ENCODE measurements around the gene BRIX1.
"Not testable (repeated sequence)": the region's sequence is repeated elsewhere in the genome, so short reads cannot be mapped to it uniquely, and the experiment has no call there.

The BRIX1 gene

DNA sequence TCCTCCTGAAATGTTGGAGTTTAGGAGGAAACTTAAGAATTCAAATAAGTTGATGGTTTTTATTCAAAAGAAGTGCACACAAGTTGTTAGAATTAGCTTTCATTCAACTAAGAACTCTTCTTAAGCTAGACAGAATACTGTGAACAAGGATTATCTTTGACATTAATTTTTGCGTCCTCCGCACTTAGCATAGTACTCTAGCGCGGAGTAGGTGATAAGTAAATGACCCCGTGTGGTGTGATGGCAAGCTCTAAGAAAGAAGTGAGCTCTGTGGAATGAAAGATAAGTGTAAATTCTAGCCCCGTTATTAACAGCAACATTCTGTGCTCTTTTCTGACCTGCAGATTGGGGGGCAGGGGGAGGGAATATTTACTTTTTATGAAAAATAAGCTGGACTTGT, 1.0 kb downstream of the BRIX1 start:
- DNase-seq: no peak

DNA sequence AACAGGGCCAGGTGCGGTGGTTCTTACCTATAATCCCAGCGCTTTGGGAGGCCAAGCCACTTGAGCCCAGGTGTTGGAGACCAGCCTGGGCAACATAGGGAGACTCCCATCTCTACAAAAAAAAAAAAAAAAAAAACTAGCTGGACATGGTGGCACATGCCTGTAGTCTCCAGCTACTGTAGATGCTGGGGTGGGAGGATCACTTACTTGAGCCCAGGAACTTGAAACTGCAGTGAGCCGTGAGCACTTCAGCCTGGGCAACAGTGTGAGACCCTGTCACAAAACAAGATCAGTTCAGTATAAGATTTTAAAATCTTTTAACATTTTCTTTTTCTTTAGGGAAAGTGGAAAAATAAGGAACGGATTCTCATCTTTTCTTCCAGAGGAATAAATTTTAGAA, 2.5 kb downstream of the BRIX1 start:
- no peak for DNase-seq

DNA sequence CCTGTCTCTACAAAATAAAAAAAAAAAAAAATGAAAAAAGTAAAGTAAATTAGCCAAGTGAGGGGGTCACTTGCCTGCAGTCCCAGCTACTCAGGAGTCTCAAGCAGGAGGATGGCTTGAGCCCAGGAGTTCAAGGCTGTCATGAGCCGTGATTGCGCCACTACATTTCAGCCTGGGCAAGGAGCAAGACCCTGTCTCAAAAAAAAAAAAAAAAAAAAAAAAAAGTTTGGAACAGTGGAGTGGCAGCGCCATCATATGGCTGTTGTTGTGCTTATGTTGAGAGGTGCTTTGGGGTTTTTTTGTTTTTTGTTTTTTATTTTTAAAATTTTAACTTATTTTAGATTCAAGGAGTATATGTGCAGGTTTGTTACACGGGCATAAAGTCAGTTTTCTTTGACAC, 3.6 kb downstream of the BRIX1 start:
- DNase-seq: no peak

DNA sequence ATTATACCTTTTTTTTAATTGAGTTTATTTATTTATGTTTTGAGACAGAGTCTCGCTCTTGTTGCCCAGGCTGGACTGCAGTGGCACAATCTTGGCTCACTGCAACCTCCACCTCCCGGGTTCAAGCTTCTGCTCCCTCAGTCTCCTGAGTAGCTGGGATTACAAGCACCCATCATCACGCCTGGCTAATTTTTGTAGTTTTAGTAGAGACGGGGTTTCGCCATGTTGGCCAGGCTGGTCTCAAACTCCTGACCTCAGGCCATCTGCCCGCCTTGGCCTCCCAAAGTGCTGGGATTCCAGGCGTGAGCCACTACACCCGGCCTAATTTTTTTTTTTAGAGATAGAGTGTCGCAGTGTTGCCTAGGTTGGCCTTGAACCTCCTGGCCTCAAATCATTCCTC, 7.7 kb downstream of the BRIX1 start:
- not testable (repeated sequence) for DNase-seq

DNA sequence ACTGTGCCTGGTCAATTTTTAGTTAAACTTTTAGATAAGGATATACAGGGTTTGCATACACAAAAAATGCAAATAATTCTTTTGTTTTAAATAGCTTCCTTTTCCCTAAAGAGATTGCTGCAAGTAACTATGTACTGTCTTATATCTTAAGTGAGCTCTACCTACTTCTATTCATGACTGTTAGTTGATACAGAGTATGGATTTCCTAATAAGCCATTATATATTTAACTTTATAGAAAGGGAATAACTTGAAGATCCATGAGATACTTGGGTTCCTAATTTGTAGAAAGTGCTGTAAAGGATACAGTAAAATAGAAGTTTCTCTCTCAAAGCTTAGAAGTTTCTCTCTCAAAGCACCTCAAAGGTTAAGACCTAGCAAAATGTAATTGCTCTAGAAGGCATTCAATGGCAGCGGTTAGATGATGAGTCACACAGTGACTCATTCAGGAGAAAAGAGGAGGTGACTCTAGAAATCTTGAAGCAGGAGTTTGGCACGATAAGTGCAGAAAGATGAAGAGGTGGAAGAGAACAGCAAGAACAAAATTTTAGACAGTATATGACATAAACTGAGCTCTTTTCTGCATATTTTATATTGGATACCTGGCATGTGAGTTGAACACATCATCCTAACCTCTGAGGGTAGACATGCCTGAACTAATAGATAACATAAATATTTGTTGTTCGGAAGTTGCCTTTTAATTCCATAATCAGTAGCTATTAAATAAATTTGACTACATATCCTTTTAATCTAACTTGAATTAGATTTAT, 8.4 kb downstream of the BRIX1 start:
- no peak for DNase-seq

DNA sequence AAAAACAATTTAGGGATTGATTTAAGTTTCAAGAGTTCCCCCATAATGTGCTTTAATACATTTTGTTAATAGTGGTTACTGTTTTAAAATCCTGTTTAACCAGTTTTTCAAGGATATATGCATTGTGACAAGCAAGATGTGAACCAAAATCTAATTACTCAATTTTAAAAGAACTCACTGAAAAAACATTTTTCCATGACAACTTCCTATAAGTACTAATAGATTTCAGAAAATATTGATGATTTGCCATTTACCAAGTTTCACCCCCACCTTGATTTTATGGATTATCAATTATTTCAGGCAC, 8.9 kb downstream of the BRIX1 start:
- no peak for DNase-seq

DNA sequence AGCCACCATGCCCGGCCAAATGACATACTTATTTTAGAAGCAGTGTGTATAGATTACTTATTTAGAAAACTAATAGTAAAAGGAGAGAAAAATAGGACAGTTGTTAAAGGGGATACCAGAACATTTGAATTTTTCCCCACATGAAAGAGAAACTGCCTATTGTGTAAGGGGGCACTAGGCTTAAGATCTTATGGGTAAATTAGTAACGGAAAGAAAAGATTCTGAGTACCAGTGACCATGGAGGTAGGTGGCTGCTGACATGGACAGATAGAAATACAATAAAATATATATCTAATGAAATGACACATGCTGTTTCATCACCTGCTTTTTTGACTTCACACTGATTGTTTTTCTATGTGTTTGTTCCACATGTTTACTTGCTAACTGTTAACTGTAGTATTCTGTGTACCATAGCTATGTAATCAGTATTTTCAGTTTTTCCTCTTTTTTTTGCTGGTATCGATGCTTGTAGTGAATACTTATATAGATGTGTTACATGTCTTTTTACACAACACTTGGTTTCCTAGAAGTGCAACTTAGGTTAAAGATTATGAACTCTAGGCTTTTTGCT, 10.9 kb downstream of the BRIX1 start:
- DNase-seq: no peak

DNA sequence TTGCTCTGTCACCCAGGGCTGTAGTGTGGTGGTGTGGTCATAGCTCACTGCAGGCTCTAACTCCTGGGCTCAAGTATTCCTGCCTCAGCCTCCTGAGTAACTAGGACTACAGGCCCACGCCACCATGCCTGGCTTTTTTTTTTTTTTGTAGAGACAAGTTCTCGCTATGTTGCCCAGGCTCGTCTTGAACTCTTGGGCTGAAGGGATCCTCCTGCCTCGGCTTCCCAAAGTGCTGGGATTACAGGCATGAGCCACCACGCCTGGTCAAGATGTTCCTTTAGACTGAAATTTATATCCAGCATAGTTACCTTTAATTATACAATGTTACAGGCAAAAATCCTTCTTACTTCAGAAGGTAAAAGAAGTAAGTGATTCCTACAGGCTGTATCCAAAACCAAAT, 12.3 kb downstream of the BRIX1 start:
- DNase-seq: no peak

DNA sequence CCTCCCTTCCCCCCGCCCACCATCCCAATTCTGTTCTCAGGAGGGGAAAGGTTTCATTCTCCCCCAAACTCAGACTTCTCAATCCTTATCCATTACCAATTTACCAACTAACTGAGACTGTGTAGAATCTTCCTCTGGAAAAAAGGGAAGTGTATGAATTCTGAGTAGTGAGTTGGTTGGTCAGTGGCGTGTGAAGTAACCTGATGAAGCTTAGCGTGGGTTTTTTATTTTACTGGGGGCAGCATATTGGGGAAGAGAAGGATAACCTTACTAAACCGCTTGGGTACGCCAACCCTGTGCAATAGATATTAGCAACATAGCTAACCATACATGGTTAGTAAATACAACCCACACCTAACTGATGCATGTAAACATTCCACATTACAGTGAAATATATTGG, 12.8 kb downstream of the BRIX1 start:
- no peak for DNase-seq

DNA sequence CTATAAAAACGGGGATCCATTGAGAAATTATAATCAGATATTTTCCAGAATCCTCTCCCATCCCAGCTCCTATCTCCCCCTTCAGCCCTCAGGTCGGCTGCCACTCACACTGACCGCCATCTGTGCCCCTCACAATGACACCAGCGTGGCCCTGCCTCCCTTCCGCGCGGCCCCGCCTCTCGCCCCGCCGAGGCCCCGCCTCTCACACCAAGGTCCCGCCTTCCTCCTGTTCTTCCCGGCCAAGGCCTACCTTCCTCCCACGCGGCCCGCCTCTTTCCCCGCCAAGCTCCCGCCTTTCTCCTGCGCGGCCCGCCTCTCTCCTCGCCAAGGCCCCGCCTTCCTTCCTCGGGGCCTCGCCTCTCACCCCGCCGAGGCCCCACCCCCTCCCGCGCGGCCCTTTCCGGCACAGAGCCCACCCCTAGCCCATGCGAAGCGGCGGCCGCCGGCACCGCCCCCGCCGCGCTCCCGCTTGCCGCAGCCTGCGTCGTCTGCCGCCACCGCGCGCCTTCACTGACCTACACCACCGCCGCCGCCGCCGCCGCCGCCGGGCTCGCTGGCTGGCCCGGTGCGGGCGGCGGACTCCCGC, 13.7 kb downstream of the BRIX1 start, which contains the start of gene DNAJC21:
Gene DNAJC21 (plus strand): TSS at position 426 of the 586 bp plus-strand sequence. CDS start 261 bp downstream, outside the sequence.
- DNase-seq: peak; percentile 95

DNA sequence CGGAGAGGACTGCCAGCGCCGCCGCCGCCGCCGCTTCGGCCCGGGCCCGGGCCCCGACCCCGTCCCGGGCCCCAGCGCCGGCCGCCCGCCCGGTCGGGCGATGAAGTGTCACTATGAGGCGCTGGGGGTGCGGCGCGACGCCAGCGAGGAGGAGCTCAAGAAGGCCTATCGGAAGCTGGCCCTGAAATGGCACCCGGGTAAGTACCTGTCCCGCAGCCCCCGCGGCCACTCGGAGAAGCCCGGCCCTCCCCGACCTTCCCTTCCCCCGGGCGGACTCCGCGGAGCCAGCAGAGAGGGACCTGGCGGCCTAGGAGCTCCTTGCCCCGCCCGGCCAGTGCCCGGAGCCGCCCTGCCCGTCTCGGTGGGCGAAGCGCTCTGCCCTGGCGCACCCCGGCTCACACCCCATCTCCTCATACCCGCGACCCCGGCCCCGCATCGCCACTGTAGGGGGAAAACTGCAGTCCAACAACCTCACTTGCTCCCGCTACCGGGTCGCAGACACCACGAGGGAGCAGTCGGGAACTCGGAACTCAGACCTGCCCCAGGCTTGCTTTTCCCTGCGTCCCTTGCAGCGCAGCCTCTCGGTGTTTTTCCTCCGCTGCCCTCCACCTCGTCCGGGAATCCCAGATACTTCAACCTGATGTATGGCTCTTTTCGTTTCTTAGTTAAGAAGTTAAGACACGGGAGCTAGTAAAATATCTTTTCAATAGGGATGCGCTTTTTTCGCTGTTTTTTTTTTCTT, 14.4 kb downstream of the BRIX1 start:
- DNase-seq: peak; percentile 36

DNA sequence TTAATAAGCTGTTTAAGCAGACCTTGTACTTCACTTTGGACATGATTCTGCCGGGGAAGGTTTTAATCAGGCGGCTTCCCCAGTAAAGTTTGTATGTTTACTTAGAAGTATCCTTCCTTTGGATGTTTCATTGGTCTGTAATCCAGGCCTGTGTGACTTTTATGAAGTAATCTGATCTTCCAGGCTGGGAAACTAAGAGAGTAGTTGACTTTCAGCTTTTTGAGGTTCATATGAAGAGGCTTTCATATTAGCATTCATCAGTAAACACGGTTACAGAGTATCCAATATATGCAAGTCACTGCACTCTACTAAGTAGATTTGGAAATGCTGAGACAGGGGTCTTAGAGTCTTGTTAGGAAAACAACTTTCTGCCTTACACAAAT, 14.9 kb downstream of the BRIX1 start:
- DNase-seq: no peak

DNA sequence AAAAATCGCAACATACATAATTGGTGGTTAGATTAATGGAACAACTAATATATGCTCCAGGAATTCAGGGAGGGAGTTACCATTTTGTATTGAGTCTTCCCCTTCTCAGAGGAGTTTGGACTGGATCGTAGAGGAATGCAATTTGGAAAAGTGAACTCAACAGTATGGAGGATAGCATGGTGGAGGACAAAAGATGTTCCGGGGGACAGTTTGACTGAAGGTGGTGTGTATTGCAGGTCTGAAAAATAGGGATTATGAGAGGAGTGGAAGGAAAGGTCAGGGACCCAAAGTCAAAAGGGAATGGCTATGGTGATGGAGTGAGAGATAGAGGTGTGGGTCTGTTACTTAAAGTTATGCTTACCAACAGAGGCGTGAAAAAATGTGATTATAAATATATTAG, 15.4 kb downstream of the BRIX1 start:
- no peak for DNase-seq

DNA sequence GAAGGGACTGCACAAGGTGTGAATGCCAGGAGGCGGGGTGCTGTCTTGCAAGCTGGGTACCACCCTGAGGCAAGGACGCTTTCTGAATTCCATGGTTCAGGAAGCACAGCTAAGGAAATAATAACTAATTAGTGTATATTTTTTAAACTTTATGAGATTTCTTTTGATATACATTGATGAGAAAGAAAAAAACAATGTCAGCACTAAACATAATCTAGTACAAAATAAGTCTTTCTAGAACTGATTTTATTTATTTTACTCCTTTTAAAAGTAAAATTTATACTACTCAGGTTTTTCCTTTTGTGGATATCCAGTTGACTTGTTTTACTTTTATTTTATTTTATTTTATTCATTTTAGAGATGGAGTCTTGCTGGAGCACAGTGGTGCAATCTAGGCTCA, 17.4 kb downstream of the BRIX1 start:
- no peak for DNase-seq

DNA sequence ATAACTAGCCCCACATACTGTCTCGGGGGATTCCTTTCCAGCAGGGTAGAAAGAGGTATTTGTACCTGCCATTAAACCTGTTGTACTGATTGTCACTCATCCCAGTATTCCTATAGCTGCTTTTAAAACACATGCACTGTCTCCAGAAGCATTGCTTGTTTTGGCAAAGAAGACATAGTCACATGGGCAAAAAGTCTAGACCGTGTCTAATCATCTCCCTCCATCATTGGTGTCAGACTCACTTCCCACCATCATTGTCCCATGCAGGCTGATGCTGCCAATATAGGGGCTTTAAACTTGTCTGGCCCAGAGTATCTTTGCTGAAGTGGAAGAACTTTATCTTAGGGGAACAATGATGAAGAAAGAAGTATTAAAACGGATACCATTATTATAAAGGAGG, 26.4 kb downstream of the BRIX1 start:
- no peak for DNase-seq

DNA sequence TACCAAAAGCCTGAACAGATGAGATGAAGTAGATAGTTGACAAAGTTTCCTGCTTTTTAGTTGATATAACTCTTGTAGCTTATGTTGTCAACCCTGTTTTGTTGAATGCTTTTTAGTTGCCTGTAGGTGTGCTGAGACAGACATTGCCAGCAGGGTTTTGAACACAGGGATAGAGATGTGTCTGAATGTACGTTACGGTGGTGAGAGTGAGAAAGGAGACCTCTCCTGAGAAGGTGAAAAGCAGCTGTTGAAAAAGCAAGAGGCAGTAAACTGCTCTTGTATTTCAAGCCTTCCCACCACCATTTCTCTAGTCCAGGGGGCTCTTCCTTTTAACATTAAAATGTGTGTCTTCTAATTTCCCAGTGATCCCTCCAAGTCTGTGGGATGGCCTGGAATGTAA, 28.5 kb downstream of the BRIX1 start:
- DNase-seq: no peak

DNA sequence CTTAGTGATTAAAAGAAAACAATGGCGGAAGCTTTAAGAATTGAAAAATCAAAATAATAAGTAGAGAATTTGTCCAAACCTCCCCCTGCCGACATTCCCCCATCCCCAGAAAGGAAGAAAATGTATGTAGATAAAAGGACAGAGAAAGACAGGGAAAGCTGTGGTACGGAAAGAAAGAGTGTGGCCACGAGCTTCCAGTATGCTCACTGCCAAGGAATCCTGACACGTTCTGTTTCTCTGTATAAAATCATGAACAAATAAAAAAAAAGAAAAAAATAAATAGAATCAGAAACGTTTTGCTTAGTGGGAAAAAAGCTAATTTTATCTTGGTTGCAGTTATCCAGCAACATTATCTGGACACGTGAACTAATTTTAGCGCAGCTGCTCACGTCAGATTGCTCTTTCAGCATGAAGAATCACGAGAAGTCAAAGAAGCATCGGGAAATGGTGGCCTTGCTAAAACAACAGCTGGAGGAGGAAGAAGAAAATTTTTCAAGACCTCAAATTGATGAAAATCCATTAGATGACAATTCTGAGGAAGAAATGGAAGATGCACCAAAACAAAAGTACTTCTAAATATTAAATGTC, 29.0 kb downstream of the BRIX1 start:
- DNase-seq: no peak

DNA sequence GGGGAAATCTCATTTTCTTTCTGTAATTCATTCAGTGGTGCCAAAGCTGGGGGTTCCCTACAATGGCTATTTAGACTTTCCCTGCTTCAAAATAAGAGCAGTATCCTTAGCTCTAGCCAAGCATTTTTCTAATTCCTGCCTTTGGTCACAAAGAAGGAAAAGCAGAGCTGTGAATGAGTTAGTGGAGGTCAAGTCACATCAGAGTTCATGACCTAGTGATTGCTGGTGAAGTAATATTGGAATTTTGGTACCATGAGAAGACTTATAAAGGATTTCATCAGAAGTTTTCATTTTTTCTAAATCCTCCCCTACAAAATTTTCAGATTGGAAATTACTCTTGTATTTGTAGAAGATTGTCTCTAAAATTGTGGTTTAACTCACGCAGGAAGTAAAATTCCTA, 41.8 kb downstream of the BRIX1 start:
- no peak for DNase-seq

DNA sequence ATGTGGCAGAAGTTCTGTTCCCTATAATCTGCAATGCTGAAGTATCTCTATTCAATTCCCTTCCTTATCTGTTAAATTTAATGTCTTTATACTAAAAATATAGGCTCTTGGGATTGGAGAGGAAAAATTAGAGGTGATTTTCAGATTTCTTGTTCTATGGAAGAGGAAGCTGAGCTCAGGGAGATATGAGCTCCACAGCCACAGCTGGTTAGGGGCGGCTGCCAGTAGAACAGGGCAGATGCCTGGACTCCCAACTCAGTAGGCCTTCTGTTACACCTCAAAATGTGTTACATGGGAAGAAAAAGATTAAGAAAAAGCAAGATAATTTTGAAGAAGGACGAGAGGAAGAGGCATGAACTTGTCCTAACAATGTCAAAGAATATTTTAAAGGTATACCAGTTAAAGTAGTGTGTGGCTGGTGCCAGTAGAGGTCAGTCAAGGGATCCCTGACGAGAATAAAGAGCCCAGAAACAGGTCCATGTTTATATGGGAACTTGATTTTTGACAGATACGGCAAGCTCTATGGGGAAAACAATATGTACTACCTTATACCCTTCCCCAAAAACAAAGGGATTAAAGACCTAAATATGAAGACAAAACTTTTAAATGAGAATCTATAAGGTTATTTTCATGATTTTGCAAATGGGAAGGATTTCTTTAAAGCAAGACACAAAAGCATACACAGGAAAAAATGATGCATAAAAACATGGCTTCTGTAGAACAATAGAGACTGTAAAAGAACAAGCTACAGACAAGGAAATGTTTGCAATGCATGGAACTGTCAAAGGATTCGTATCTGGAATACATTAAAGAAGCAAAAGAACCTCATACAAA, 42.6 kb downstream of the BRIX1 start:
- no peak for DNase-seq

DNA sequence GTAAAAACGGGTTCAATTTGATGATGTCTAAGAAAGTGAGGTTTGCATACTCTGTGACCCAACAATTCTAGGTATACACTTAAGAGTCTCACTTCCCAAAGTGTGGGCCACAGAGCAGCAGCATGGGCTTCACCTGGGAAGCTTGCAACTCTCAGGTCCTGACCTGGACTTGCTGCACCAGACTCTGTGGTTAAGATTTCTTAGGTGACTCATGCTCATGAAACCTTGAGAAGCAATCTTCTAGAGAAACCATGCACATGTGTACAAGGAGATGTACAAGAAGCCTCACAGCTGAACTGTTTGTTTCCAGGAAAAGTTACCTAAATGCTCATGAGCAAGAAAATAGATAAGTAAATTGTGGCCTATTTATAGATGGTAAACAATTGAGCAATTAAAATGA, 43.8 kb downstream of the BRIX1 start:
- no peak for DNase-seq

DNA sequence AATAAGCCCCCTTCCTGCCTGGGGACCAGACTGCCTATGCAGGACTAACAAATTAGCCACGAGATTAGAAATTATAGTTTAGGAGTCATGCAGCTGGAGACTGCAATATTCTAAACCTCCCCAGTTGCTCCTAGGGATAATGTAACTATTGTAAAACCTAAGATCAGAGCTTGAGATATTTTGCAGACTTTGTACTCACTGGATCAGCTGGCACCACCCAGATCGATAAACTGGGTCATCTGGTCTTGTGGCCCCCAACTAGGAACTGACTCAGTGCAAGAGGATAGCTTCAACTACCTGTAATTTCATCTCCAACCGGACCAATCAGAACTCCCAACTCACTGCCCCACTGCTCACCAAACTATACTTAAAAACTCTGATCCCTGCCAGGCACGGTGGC, 52.0 kb downstream of the BRIX1 start:
- DNase-seq: no peak

DNA sequence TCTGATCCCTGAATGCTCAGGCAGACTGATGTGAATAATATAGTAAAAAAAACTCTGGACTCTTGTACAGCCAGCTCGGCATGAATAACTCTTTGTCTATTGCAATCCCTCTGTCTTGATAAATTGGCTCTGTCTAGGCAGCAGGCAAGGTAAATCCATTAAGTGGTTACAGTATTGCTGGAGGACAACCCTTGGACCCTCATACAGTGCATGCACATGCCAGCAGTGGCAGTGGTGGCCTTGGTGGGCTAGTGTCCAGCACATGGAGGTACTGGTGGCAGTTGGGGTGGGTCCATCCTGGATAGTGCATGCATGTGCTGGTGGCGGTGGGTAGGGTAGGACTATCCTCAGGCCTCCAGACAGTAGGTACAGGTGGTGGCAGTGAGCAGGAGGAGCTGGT, 52.7 kb downstream of the BRIX1 start:
- DNase-seq: no peak

DNA sequence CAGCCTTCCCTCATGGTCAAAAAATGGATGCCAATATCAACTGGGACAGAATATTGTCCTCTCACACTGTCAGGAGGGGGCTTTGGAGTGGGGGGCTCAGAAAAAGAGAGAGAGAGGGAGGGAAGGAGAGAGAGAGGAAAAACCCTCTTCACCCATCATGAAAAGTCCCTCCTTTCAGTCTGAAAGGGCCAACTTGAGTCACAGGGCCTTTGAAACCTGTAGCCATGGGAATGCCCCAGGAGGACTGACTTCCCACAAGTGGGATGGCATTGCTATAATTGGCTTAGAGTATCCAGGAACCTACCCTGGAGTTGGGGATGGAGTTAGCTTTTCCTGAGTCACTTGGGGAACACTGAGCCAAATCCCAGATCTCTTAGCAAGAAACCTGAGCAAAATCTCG, 55.0 kb downstream of the BRIX1 start:
- no peak for DNase-seq
